Thyroid gland (tissue), 4 donors: ENCODE results near the gene NR1H4.

ENCODE experiments used
- POLR2A ChIP-seq, 2 donors: fragments of 450-650 bp; IDR thresholded peaks; one replicate each; pipeline ENCODE4 v1.6.1; 2017; ENCODE audit warnings: antibody characterized with exemption in 2 of 2, mild to moderate bottlenecking in 2 of 2, moderate library complexity in 1 of 2
- TF ChIP-seq, protein P1 (sequence below), 6 experiments: fragments of 200-600 bp in 3 of 6; fragments of 450-650 bp in 3 of 6; sonication (generic) in 3 of 6; IDR thresholded peaks; one replicate each; pipeline ENCODE4 v1.5.1; 2016 to 2019; ENCODE audit warnings: antibody characterized with exemption in 6 of 6, mild to moderate bottlenecking in 2 of 6, inconsistent platforms in 1 of 6, moderate library complexity in 1 of 6

GRCh38 chr12:100481021-100481420, 7.4 kb downstream of the NR1H4 start:
- TF ChIP-seq POLR2A (IDR thresholded peaks at IDR 0.05), result no peak
- TF ChIP-seq, protein P1, sequence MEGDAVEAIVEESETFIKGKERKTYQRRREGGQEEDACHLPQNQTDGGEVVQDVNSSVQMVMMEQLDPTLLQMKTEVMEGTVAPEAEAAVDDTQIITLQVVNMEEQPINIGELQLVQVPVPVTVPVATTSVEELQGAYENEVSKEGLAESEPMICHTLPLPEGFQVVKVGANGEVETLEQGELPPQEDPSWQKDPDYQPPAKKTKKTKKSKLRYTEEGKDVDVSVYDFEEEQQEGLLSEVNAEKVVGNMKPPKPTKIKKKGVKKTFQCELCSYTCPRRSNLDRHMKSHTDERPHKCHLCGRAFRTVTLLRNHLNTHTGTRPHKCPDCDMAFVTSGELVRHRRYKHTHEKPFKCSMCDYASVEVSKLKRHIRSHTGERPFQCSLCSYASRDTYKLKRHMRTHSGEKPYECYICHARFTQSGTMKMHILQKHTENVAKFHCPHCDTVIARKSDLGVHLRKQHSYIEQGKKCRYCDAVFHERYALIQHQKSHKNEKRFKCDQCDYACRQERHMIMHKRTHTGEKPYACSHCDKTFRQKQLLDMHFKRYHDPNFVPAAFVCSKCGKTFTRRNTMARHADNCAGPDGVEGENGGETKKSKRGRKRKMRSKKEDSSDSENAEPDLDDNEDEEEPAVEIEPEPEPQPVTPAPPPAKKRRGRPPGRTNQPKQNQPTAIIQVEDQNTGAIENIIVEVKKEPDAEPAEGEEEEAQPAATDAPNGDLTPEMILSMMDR (IDR thresholded peaks at IDR 0.05), result no peak
